ENCODE data around the gene UBXN11.
A peak's percentile ranks its signal among the peaks of the same experiment; 100 is the strongest.
"Not testable (repeated sequence)": the region's sequence is repeated elsewhere in the genome, so short reads cannot be mapped to it uniquely, and the experiment has no call there.

The UBXN11 gene

GRCh38 chr1:26336477-26337205 is 30.2 kb upstream of the UBXN11 start:
- peak; percentile 97 for DNase-seq

DNA sequence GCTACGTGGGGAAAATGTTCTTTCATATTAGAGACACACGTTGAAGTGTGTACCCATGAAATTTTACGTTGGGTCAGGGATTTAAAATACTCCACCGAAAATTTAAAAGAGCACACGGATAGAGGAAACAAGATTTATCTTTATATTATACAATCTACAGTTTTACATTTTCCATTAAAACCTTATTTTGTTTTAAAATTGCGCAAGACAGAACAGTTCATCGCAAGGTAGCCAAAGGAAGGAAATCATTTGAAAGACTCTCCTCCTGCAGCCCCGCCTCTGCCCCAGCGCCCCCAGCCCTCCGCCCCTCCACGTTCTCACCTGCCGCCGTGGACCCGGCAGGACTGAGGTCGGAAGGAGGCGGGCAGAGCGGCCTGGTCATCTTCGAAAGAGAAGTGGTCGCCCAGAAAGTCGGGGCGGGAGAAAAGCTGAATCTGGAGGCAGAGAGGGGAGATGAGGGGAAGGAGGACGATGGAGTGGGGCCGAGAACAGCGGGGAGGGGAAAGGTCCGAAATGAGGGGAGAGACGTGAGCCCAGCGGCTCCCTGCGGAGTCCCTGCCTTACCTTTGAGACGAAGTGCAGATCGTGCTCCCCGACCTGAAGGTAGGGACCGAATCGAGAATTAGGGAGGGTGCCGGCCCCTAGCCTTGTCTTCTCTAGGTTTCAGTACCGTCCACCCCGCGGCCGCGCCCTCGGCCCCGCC is 29.5 kb upstream of the UBXN11 start:
- no peak for DNase-seq

DNA sequence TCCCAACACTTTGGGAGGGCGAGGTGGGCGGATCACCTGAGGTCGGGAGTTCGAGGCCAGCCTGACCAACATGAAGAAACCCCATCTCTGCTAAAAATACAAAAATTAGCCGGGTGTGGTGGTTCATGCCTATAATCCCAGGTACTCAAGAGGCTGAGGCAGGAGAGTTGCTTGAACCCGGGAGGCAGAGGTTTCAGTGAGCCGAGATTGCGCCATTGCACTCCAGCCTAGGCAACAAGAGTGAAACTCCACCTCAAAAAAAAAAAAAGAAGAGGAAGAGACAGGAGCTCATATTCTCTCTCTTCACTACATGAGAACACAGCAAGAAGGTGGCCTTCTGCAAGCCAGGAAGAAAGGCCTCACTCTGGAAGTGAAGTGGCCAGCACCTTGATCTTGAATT is 26.9 kb upstream of the UBXN11 start:
- DNase-seq = not testable (repeated sequence)

- no peak for DNase-seq
Observed at GRCh38 chr1:26330276-26330675, 23.8 kb upstream of the UBXN11 start.

GRCh38 chr1:26329380-26329779 is 22.9 kb upstream of the UBXN11 start:
- not testable (repeated sequence) for DNase-seq

DNA sequence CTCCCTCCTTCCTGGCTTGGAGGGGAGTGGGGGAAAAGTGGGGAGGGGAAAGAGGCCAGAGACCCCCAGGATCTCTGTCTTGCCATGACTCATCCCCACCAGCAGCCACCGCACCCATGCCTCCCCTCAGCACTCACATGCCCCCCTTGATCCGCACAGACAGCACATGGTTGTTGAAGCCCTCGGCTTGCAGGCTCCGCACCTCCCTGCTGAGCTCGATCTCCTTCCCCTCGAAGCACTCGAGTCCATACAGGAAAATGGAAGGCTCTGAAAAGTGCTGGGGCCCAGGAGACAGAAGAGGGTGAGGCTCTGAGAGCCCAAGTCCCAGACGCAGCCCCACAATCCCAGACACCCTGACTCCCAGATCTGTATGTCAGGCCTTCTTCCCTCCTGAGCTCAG is 22.2 kb upstream of the UBXN11 start:
- no peak for DNase-seq

- DNase-seq = no peak
Observed at GRCh38 chr1:26327956-26328362, 21.5 kb upstream of the UBXN11 start.

DNA sequence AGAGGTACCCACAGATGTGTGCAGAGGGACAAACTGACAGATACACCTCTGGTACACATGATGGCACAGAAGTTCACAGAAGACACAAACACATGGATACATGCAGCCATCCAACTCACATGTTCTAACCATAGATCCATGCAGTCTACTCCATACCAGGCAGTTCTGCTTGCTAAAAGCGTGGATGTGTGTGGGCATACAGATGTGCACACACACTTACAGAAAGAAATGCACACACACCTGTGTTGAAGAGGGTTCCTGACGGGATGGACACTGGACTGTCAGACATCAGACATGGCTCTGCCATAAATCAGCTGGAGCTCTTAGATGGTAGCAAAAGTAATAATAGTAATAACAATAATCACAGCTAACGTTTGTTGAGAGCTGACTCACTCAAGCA is 18.1 kb upstream of the UBXN11 start:
- no peak for DNase-seq

GRCh38 chr1:26323382-26323781 is 16.9 kb upstream of the UBXN11 start:
- DNase-seq = no peak

GRCh38 chr1:26322042-26322331 is 15.6 kb upstream of the UBXN11 start:
- no peak for DNase-seq

- peak; percentile 96 for DNase-seq
Observed at GRCh38 chr1:26321315-26322041, 15.0 kb upstream of the UBXN11 start.

DNA sequence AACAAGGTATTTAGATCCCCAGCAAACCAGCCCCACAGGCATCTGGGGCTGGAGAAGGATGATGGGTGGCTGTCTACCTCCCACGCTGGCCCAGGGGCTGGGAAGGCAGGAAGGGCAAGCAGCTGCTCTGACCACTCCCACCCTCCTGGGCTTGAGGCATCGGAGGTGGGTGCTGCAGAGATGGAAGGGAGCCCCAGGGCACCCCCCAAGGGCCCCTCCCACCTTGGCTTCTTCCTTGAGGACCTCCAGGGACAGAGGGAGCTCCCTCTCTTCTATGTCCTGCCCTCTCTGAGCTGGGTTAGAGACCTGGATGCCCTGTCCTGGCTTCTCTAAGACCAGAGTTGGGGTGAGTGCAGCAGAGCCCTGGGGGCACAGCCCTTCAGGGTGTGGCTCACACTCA is 14.5 kb upstream of the UBXN11 start:
- DNase-seq = peak; percentile 28

DNA sequence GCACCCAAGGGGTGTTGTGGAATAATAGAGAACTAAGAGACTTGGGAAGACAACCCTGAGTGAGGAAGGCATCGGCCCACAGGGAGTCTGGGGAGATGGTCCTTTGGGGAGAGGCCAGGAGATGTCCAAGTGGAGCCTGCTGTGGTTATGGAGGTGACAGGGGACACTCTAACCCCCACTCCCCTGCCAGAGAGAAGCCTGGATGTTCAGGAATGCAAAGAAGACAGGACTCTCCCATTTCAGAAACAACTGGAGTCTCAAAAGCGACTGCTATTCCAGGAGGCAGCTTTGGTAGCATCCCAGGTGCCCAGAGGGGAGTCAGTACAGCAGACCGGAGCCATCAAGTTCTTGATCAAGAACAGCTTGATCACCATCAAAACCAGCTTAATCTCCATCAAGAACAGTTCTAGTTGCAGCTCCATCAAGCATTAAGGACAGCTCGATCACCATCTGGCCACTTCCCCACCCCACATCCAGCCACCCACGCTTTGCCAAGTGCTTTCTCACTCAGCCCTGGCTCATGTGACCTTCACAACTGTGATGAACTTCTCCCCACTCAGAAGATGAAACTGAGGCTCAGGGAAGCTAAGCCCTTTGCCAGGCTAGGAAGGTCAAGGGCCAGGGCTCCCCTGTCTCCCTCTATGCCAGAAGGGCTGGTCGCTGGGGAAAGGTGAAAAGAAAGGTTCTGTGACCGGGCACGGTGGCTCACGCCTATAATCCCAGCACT is 12.1 kb upstream of the UBXN11 start:
- peak; percentile 54 for DNase-seq

DNA sequence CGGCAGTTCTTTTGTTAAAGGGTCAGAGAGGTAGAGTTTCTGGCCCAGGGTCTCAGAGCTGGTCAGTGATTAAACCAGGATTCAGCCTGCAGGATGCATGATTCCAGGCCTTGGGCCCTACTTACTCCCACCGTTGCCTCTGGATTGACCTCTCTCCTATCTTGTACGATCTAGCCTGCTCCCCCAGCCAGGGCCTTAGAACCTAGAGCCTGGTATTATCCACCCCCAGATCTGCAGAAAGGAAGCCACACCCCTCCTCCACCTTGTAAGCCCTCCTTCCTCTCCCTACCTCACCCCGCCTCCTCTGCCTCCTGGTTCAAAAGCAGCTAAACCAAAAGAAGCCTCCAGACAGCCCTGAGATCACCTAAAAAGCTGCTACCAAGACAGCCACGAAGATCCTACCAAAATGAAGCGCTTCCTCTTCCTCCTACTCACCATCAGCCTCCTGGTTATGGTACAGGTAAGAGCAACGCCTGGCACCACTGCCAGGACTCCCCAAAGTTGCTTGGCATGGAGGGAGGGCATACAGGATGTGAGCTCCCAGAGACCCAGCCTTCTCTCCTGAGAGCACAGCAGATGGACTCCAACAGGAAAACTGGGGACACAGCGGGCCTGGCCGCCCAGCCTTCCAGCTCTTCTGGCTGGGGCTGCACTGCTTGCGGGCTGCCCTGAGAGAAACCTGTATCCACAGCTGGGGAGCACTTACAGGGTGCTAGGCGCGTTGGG is 11.3 kb upstream of the UBXN11 start, which contains the start of gene CD52:
Gene CD52 (plus strand): TSS at position 347 of the 726 bp plus-strand sequence. CDS start 60 bp downstream, at position 407.
- peak; percentile 91 for DNase-seq

DNA sequence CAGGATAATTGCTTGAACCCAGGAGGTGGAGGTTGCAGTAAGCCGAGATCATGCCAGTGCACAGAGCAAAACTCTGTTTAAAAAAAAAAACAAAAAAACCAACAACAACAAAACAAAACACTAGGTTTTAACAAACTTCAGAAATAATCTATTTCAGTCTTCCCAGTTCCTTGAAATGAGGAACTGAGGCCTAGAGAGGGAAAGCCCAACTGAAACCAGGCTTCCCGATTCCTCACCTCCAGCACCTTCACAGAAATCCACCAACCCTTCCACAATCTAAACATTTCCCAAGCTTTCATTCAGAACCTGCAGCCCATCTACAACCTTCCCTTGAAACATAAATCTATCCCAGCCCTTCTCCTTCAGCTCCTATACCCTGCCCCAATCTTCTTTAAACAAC is 10.7 kb upstream of the UBXN11 start:
- DNase-seq = no peak

DNA sequence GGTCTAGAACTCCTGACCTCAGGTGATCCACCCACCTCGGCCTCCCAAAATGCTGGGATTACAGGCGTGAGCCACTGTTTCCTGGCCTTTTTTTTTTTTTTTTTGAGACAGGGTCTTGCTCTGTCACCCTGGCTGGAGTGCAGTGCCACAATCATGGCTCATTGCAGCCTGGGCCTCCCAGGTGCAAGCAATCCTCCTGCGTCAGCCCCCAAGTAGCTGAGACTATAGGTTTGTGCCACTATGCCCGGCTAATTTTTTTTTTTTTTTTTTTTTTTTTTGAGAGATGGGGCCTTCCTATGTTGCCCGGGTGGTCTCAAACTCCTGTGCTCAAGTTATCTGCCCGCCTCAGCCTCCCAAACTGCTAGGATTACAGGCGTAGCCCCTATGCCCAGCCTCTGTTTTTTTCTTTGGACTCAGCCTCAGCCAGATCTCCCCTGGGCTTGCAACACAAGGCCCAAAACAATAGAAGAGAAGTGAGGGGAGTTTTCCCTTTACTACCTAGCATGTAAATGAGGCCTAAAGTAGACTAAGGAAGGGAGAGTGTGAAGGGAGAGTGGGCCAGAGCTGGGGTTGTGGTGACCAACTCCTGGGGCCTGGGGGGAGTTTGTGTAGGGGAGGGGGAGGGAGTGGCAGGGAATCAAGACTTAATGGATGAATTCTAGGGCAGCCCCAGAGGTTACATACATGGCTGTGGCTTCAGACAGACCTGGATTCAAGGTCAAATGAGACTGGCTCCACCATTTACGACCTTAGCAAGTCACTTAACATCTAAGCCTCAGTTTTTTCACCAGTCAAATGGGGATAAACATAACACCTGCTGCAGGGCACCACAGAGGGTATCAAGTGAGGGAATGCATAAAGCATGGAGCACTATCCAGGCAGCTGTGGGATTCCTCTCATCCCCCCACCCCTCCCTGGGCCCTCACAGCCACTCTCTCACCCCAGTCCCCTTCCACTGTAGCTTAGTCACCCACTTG is 9.7 kb upstream of the UBXN11 start:
- no peak for DNase-seq

- no peak for DNase-seq
Observed at GRCh38 chr1:26314501-26314900, 8.1 kb upstream of the UBXN11 start.

- peak; percentile 41 for DNase-seq
Observed at GRCh38 chr1:26307966-26308899, 1.8 kb upstream of the UBXN11 start.

DNA sequence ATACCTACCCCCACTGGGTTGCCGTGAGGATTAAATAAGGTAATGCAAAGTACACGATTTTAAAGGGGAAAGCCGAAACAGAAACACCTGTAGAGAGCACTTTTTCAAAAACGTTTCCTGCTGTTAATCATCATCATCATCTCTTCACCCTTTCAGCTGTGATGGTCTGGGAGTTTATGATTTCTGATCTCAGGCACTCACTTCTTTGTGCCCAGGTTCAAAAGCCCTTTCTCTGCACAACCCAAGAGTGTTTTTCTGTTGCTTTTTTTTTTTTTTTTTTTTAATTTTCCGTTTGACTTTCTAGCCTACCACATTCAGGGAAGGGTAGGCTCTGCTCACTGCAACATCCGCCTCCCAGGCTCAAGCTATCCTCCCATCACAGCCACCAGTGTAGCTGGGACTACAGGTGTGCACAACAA is 936 bp upstream of the UBXN11 start:
- peak; percentile 67 for DNase-seq

DNA sequence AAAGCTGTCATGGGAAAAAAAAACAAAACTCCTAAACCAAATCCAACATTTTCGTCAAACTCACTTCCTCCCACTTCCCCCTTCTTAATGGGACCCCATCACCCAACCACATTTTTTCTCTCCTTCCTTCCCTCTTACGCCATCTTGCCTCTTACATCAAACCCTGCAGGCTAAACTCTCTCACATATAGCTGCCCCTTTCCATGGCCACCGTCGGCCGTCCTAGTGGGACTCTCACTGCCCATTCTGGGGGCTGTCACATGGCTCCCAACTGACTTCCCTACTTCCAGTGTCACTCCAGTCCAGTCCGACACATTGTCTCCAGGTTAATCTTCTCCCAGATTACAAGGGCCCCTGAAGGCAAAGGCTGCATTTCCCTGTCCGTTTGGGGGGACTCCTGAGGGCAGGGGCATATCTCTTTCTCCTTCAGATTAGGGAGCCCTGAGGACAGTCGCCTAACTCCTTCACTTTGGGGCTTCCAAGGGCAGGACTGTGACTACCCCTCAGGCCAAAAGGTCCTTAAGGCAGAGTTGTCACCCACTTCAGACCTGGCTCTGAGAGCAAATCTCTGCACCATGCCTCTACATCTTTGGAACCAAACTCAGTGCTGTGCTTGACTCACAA is 658 bp downstream of the UBXN11 start:
- DNase-seq = no peak

Data from CD4-positive, alpha-beta T cell treated with Interleukin-17A for 4 hours (primary cell).